Progenitor cell of endocrine pancreas (in vitro differentiated cells): ENCODE data around the gene MGAT5B. TPM values are rescaled to one million over a fixed set of nuclear protein-coding genes. Genes with fewer than 3 reads are reported as not detected.

ENCODE experiments used
- DNase-seq: peaks from one replicate; pipeline ENCODE4 v3.0.0; 2021; ENCODE audit warnings: low spot score; ENCODE audit not compliant: unreplicated experiment
- H3K27ac Mint-ChIP-seq: 2 replicates; pipeline ENCODE4 v1.8.0; 2021; ENCODE audit warnings: mild to moderate bottlenecking, moderate library complexity, mixed read lengths
- H3K27me3 Mint-ChIP-seq: 2 replicates; pipeline ENCODE4 v1.8.0; 2021; ENCODE audit warnings: mixed read lengths
- H3K36me3 Mint-ChIP-seq: 2 replicates; pipeline ENCODE4 v1.8.0; 2022; ENCODE audit warnings: mixed read lengths; ENCODE audit not compliant: insufficient read depth
- H3K4me1 Mint-ChIP-seq: 2 replicates; pipeline ENCODE4 v1.8.0; 2021; ENCODE audit warnings: low read depth, mixed read lengths
- H3K4me3 Mint-ChIP-seq: 2 replicates; pipeline ENCODE4 v1.8.0; 2021; ENCODE audit warnings: low read depth, mild to moderate bottlenecking, moderate library complexity, mixed read lengths
- H3K9me3 Mint-ChIP-seq: 2 replicates; pipeline ENCODE4 v1.8.0; 2021; ENCODE audit warnings: low read depth, mixed read lengths
- CTCF ChIP-seq: fragments of 200-600 bp; sonication (generic); IDR thresholded peaks from one replicate; pipeline ENCODE4 v1.5.0; 2021; ENCODE audit warnings: antibody characterized with exemption, mild to moderate bottlenecking; ENCODE audit not compliant: unreplicated experiment
- total RNA-seq: library from RNA; stranded (reverse); gene quantifications from 2 replicates; pipeline ENCODE4 v1.2.1, GENCODE V29; 2021

The MGAT5B gene
- total RNA-seq, 1 donor from 2014 or later = 2.8 TPM

- no peak overlapping the region for H3K4me3 Mint-ChIP-seq
- no peak for TF ChIP-seq CTCF
- H3K27ac Mint-ChIP-seq = no peak overlapping the region
- peaks cover 14% of the 10 kb centered on the region for H3K27me3 Mint-ChIP-seq
- H3K9me3 Mint-ChIP-seq = no peaks in the 10 kb centered on the region
- no peaks in the 10 kb centered on the region for H3K4me1 Mint-ChIP-seq
- H3K36me3 Mint-ChIP-seq = no peaks in the 10 kb centered on the region
- DNase-seq = no peak
Observed at GRCh38 chr17:76897023-76897422, 28.8 kb downstream of the MGAT5B start.

GRCh38 chr17:76899414-76899813 lies 31.2 kb downstream of the MGAT5B start:
- Mint-ChIP-seq H3K36me3 (no peaks in the 10 kb centered on the region), H3K9me3 (no peaks in the 10 kb centered on the region), H3K27ac (peak overlapping the region; percentile 10), H3K4me1 (no peaks in the 10 kb centered on the region), H3K27me3 (peaks cover 10% of the 10 kb centered on the region), H3K4me3 (no peak overlapping the region)
- no peak for TF ChIP-seq CTCF
- no peak for DNase-seq

GRCh38 chr17:76900723-76901122 lies 32.5 kb downstream of the MGAT5B start:
- TF ChIP-seq CTCF = no peak
- Mint-ChIP-seq H3K4me1 (no peaks in the 10 kb centered on the region), H3K27me3 (peaks cover 12% of the 10 kb centered on the region), H3K9me3 (no peaks in the 10 kb centered on the region), H3K36me3 (no peaks in the 10 kb centered on the region), H3K4me3 (no peak overlapping the region), H3K27ac (peak overlapping the region; percentile 33)
- no peak for DNase-seq

GRCh38 chr17:76901542-76902197 lies 33.5 kb downstream of the MGAT5B start:
- no peak overlapping the region for H3K4me3 Mint-ChIP-seq
- DNase-seq = no peak
- no peak overlapping the region for H3K27ac Mint-ChIP-seq
- peaks cover 16% of the 10 kb centered on the region for H3K27me3 Mint-ChIP-seq
- no peaks in the 10 kb centered on the region for H3K9me3 Mint-ChIP-seq
- no peak for TF ChIP-seq CTCF
- H3K36me3 Mint-ChIP-seq = no peaks in the 10 kb centered on the region
- H3K4me1 Mint-ChIP-seq = no peaks in the 10 kb centered on the region

GRCh38 chr17:76902476-76902875 lies 34.3 kb downstream of the MGAT5B start:
- Mint-ChIP-seq H3K9me3 (peaks cover under 1% of the 10 kb centered on the region), H3K36me3 (no peaks in the 10 kb centered on the region), H3K4me3 (no peak overlapping the region), H3K27me3 (peaks cover 15% of the 10 kb centered on the region), H3K4me1 (no peaks in the 10 kb centered on the region), H3K27ac (no peak overlapping the region)
- no peak for DNase-seq
- no peak for TF ChIP-seq CTCF
